HepG2 (cell line): ENCODE results near the gene NRL. TPM values are rescaled to one million over a fixed set of nuclear protein-coding genes. Genes with fewer than 3 reads are reported as not detected.

Experiments used
- ARHGAP35 ChIP-seq: sonication (generic); formaldehyde crosslinking; IDR thresholded peaks from 2 replicates; pipeline ENCODE4 v1.9.0; 2022; ENCODE audit warnings: mild to moderate bottlenecking, inconsistent platforms, moderate library complexity, missing genetic modification reagents, borderline replicate concordance
- JDP2 ChIP-seq: sonication (generic); formaldehyde crosslinking; IDR thresholded peaks from 2 replicates; pipeline ENCODE4 v1.8.1; 2022; ENCODE audit warnings: missing genetic modification reagents, borderline replicate concordance
- MED1 ChIP-seq: sonication (generic); formaldehyde crosslinking; IDR thresholded peaks from 2 replicates; pipeline ENCODE4 v1.4.0; 2020; ENCODE audit warnings: missing genetic modification reagents
- NFE2 ChIP-seq: sonication (generic); formaldehyde crosslinking; IDR thresholded peaks from 2 replicates; pipeline ENCODE4 v1.4.0; 2020; ENCODE audit warnings: missing genetic modification reagents
- SNAPC2 ChIP-seq: sonication (generic); formaldehyde crosslinking; IDR thresholded peaks from 2 replicates; pipeline ENCODE4 v1.8.1; 2022; ENCODE audit warnings: mild to moderate bottlenecking, missing genetic modification reagents
- TBX2 ChIP-seq: sonication (generic); formaldehyde crosslinking; IDR thresholded peaks from 2 replicates; pipeline ENCODE4 v1.5.0; 2020; ENCODE audit warnings: missing genetic modification reagents, mild to moderate bottlenecking, borderline replicate concordance
- TCF12 ChIP-seq, 2 experiments: fragments of 450-650 bp in 1 of 2; sonication (generic) in 1 of 2; formaldehyde crosslinking in 1 of 2; IDR thresholded peaks; 2 replicates each; pipeline versions ENCODE4 v1.6.1 to v1.8.0; 2017 to 2022; ENCODE audit warnings: antibody characterized with exemption in 1 of 2, mild to moderate bottlenecking in 1 of 2, missing genetic modification reagents in 1 of 2, moderate library complexity in 1 of 2
- WIZ ChIP-seq: sonication (generic); formaldehyde crosslinking; IDR thresholded peaks from 2 replicates; pipeline ENCODE4 v1.5.1; 2020; ENCODE audit warnings: mild to moderate bottlenecking, missing genetic modification reagents
- ZNF44 ChIP-seq: sonication (generic); formaldehyde crosslinking; IDR thresholded peaks from 2 replicates; pipeline ENCODE4 v1.5.1; 2020; ENCODE audit warnings: mild to moderate bottlenecking, missing genetic modification reagents
- ZNF546 ChIP-seq: sonication (generic); formaldehyde crosslinking; conservative IDR thresholded peaks from 2 replicates; pipeline ENCODE4 v1.8.1; 2023; ENCODE audit warnings: mild to moderate bottlenecking, missing genetic modification reagents
- ZNF567 ChIP-seq: sonication (generic); formaldehyde crosslinking; IDR thresholded peaks from 2 replicates; pipeline ENCODE4 v1.8.1; 2023; ENCODE audit warnings: mild to moderate bottlenecking, missing genetic modification reagents, borderline replicate concordance
- polyA plus RNA-seq, 8 experiments: library from polyadenylated mRNA; depleted of rRNA in 3 of 8; stranded (reverse) in 7 of 8; unstranded in 1 of 8; fragments of >200 nt; fragmentation: Illumina TruSeq in 4 of 8; extraction: Trizol in 4 of 8; gene quantifications; 2 replicates each; pipeline versions ENCODE4 v1.2.1 to v1.2.3, GENCODE V29; 2011 to 2016; ENCODE audit warnings: low read depth in 4 of 8, missing spikeins in 1 of 8, mixed read lengths in 1 of 8; ENCODE audit not compliant: insufficient read depth in 1 of 8
- total RNA-seq, 5 experiments: library from RNA; depleted of rRNA; stranded (reverse); fragments of >200 nt; fragmentation: Illumina TruSeq; extraction: Trizol; gene quantifications; 2 replicates each; pipeline ENCODE4 v1.2.3, GENCODE V29; 2016; ENCODE audit warnings: low read depth in 1 of 5
- TF ChIP-seq, protein P1 (sequence below): IDR thresholded peaks from 2 replicates; pipeline ENCODE4 v1.6.1; 2016; ENCODE audit warnings: low read depth
- TF ChIP-seq, protein P2 (sequence below): sonication (generic); formaldehyde crosslinking; IDR thresholded peaks from 2 replicates; pipeline ENCODE4 v1.8.1; 2023; ENCODE audit warnings: missing genetic modification reagents, mild to moderate bottlenecking, borderline replicate concordance
- TF ChIP-seq, protein P3 (sequence below): sonication (generic); formaldehyde crosslinking; conservative IDR thresholded peaks from 2 replicates; pipeline ENCODE4 v1.4.0; 2020; ENCODE audit warnings: missing genetic modification reagents
- TF ChIP-seq, protein P4 (sequence below): sonication (generic); formaldehyde crosslinking; IDR thresholded peaks from 2 replicates; pipeline ENCODE4 v1.5.0; 2020; ENCODE audit warnings: mild to moderate bottlenecking, missing genetic modification reagents, moderate library complexity
- TF ChIP-seq, protein P5 (sequence below): sonication (generic); formaldehyde crosslinking; IDR thresholded peaks from 2 replicates; pipeline ENCODE4 v1.5.0; 2020; ENCODE audit warnings: missing genetic modification reagents
- TF ChIP-seq, protein P6 (sequence below): IDR thresholded peaks from 2 replicates; pipeline ENCODE4 v1.6.1; 2016; ENCODE audit warnings: missing biosample characterization, missing genetic modification reagents, low read depth

The NRL gene
- total and polyA plus RNA-seq, 2 of the 13 experiments (the other 11 are each of a cell fraction or from before 2014, with no cell fraction given), result 2.5 to 4.7 TPM

DNA sequence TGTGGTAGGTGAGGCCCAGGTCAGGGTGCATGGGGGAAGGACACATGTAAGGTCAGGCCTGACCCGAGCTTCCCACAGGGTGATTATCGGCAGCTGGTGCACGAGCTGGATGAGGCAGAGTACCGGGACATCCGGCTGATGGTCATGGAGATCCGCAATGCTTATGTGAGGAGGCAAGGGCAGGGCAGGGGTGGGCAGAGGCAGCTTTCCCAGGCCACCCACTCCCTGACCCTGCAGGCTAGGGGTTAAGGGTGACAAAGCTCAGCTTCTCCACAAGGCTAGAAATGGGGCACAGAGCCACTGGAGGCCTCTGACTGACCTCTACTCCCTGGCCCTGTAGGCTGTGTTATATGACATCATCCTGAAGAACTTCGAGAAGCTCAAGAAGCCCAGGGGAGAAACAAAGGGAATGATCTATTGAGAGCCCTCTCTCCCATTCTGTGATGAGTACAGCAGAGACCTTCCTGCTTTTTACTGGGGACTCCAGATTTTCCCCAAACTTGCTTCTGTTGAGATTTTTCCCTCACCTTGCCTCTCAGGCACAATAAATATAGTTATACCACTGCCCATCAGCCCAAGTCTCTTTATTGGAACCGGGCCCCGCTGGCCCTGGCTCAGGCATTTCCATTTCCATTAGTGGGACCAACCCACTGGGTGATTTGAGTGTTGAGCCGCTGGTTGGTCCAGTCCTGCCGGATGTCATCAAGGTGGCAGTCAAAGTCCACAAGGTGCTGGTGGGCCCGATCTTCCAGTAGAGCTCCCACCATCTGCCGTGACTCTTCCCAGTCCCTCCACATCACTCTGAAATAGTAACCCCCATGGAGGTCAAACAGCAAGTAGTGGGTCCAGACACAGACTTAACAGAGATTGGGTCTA lies 23.9 kb upstream of the NRL start (continued):
- TF ChIP-seq, protein P1, sequence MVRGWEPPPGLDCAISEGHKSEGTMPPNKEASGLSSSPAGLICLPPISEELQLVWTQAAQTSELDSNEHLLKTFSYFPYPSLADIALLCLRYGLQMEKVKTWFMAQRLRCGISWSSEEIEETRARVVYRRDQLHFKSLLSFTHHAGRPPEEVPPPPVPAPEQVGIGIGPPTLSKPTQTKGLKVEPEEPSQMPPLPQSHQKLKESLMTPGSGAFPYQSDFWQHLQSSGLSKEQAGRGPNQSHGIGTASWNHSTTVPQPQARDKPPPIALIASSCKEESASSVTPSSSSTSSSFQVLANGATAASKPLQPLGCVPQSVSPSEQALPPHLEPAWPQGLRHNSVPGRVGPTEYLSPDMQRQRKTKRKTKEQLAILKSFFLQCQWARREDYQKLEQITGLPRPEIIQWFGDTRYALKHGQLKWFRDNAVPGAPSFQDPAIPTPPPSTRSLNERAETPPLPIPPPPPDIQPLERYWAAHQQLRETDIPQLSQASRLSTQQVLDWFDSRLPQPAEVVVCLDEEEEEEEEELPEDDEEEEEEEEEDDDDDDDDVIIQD (CRISPR knock-in tag), result no peak; the same call in 1 of the 2 replicates
- TF ChIP-seq, protein P2, sequence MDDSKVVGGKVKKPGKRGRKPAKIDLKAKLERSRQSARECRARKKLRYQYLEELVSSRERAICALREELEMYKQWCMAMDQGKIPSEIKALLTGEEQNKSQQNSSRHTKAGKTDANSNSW (CRISPR knock-in tag), result no peak
- TF ChIP-seq, protein P3, sequence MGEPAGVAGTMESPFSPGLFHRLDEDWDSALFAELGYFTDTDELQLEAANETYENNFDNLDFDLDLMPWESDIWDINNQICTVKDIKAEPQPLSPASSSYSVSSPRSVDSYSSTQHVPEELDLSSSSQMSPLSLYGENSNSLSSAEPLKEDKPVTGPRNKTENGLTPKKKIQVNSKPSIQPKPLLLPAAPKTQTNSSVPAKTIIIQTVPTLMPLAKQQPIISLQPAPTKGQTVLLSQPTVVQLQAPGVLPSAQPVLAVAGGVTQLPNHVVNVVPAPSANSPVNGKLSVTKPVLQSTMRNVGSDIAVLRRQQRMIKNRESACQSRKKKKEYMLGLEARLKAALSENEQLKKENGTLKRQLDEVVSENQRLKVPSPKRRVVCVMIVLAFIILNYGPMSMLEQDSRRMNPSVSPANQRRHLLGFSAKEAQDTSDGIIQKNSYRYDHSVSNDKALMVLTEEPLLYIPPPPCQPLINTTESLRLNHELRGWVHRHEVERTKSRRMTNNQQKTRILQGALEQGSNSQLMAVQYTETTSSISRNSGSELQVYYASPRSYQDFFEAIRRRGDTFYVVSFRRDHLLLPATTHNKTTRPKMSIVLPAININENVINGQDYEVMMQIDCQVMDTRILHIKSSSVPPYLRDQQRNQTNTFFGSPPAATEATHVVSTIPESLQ (CRISPR knock-in tag), result no peak
- no peak for TF ChIP-seq SNAPC2 (CRISPR knock-in tag)
- TF ChIP-seq ZNF546, result no peak
- no peak for TF ChIP-seq NFE2 (CRISPR knock-in tag)
- TF ChIP-seq ZNF567 (CRISPR knock-in tag), result no peak
- no peak for TF ChIP-seq TCF12 (IDR thresholded peaks at IDR 0.05)
- TF ChIP-seq TCF12 (CRISPR knock-in tag; IDR thresholded peaks at IDR 0.05), result no peak
- TF ChIP-seq, protein P4, sequence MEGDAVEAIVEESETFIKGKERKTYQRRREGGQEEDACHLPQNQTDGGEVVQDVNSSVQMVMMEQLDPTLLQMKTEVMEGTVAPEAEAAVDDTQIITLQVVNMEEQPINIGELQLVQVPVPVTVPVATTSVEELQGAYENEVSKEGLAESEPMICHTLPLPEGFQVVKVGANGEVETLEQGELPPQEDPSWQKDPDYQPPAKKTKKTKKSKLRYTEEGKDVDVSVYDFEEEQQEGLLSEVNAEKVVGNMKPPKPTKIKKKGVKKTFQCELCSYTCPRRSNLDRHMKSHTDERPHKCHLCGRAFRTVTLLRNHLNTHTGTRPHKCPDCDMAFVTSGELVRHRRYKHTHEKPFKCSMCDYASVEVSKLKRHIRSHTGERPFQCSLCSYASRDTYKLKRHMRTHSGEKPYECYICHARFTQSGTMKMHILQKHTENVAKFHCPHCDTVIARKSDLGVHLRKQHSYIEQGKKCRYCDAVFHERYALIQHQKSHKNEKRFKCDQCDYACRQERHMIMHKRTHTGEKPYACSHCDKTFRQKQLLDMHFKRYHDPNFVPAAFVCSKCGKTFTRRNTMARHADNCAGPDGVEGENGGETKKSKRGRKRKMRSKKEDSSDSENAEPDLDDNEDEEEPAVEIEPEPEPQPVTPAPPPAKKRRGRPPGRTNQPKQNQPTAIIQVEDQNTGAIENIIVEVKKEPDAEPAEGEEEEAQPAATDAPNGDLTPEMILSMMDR (CRISPR knock-in tag), result no peak
- no peak for TF ChIP-seq WIZ (CRISPR knock-in tag)
- TF ChIP-seq, protein P5, sequence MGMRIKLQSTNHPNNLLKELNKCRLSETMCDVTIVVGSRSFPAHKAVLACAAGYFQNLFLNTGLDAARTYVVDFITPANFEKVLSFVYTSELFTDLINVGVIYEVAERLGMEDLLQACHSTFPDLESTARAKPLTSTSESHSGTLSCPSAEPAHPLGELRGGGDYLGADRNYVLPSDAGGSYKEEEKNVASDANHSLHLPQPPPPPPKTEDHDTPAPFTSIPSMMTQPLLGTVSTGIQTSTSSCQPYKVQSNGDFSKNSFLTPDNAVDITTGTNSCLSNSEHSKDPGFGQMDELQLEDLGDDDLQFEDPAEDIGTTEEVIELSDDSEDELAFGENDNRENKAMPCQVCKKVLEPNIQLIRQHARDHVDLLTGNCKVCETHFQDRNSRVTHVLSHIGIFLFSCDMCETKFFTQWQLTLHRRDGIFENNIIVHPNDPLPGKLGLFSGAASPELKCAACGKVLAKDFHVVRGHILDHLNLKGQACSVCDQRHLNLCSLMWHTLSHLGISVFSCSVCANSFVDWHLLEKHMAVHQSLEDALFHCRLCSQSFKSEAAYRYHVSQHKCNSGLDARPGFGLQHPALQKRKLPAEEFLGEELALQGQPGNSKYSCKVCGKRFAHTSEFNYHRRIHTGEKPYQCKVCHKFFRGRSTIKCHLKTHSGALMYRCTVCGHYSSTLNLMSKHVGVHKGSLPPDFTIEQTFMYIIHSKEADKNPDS, result no peak
- TF ChIP-seq ZNF44 (CRISPR knock-in tag), result no peak
- no peak for TF ChIP-seq JDP2 (CRISPR knock-in tag)
- TF ChIP-seq, protein P6, sequence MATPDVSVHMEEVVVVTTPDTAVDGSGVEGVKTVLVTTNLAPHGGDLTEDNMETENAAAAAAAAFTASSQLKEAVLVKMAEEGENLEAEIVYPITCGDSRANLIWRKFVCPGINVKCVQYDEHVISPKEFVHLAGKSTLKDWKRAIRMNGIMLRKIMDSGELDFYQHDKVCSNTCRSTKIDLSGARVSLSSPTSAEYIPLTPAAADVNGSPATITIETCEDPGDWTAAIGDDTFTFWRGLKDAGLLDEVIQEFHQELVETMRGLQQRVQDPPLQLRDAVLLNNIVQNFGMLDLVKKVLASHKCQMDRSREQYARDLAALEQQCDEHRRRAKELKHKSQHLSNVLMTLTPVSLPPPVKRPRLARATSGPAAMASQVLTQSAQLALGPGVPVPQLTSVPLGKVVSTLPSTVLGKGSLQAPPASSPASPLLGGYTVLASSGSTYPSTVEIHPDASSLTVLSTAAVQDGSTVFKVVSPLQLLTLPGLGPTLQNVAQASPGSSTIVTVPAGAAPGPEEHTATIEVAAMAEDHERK, result no peak
- TF ChIP-seq TBX2, result 0 out of 2 replicates have a peak, but pooled peaks have one; percentile 17
- TF ChIP-seq ARHGAP35, result 0 out of 2 replicates have a peak, but pooled peaks have one; percentile 36
- TF ChIP-seq MED1 (CRISPR knock-in tag), result no peak
